Inflammatory macrophage (primary cell): ENCODE results near the gene EPB41.
A peak's percentile ranks its signal among the peaks of the same experiment; 100 is the strongest.
"Not testable (repeated sequence)": the region's sequence is repeated elsewhere in the genome, so short reads cannot be mapped to it uniquely, and the experiment has no call there.

Experiments
- DNase-seq, 2 donors: peaks; one replicate each; pipeline ENCODE4 v3.0.0-alpha.2; 2020 to 2022

The EPB41 gene

DNA sequence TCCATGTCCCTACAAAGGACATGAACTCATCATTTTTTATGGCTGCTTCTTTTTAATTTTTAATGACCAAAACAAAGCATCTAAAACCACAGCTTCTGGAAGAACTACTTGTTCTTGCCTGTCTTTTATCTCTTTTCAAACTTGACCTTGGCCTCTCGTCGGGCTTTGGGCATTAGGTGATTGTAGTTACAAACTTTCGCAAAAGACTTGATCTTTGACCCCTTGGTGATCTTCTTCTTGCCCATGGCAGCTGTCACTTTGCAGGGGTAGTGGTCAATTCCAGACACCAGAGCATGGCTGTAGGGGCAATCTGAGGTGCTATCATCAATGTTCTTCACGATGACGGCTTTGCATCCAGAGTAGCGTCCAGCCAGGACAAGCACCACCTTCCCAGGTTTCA, 67.8 kb downstream of the EPB41 start:
- no peak for DNase-seq

DNA sequence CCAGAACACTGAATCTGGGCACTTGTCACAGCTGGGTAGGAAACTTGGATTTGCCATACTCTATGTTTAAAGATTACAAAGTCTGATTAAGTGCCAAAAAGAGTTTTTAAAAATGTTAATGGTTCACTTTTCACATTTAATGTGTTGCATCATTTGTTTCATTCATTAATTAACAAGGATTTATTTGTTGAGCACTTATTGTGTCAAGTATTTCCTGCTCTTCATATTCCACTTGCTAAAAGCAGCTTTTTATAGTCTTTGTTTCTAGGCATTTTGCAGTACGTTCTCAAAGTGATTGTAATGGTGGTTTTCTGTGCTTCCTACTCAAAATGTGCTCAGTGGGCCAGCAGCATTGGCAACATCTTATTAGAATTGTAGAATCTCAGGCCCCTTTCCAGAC, 68.7 kb downstream of the EPB41 start:
- DNase-seq: no peak

DNA sequence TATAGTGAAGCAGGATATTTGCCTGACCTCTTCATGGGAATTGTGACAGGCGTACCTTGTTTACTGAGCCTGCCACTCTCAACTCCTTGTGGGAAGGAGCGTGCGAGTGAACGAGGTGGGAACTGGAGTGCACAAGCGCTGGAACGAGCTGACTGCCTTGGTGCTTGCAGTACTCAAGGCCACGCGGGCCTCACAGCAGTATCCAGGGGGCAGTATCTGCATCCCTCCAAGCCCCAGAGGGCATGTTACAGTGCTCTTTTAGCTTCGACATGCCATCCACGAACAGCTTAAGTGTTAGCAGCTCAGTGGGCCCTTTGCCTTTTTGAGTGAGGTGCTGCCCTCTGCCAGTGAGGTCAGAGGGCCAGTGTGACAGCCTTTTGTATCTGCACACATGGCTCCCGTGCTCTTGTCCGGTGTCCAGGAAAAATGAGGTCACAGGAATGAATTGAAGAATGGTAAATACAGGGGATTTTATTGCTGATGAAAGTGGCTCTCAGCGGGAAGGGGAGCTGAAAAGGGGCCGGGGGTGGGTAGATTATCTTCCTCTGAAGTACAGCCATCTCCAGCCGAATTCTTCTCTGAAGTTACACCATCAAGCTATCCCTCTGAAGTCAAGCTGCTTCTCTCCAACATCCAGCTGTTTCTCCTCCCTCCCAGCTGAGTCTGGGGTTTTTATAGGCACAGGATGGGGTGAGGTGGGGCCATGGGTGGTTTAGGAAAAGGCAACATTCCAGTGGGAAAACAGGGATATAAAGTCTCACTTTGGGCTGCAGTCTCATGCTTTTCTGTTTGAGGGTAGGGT, 69.3 kb downstream of the EPB41 start:
- DNase-seq: no peak

- DNase-seq: no peak
Measured at GRCh38 chr1:28984311-28984684, 69.9 kb downstream of the EPB41 start.

- DNase-seq: no peak
Measured at GRCh38 chr1:28985427-28985826, 71.1 kb downstream of the EPB41 start.

- peak; percentile 15 to 61 for DNase-seq
Measured at GRCh38 chr1:28986306-28986910, 72.0 kb downstream of the EPB41 start.

DNA sequence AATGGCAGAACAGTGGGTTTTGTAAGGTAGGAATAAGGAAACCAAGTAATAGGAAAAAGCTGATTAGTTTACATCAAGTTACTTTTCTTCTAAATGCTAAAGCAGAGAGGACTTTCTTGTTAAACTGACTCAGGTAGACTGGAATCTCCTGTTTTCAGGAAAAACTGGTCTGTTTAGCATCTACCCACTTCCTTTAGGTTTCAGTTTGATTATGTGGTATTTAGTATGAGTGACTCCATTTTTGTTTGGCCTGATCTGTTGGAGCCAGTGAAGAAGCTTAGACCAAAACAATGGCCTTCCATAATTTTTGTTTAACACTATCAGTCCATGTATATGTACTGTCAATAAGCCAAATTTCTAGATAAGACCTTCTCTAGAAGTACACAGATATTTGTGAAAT, 88.4 kb downstream of the EPB41 start:
- DNase-seq: no peak

DNA sequence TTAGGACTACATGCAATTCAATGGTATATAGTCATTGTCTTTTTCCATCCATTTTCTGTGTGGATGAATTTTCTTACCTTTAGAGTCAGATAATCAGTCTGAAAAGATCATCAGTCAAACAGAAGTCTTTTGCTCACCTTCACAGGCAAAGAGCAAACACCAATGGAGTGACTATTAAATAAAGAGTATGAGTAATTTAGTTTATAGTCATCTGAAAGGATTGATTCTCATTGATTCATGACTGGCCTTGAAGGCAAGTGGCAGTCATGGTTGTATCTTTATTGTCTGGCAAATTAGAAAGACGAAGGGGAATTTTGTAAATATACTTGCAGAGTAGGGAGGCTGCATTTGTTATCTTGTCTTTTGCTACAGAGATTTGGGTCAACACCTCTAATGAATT, 89.9 kb downstream of the EPB41 start:
- no peak for DNase-seq

DNA sequence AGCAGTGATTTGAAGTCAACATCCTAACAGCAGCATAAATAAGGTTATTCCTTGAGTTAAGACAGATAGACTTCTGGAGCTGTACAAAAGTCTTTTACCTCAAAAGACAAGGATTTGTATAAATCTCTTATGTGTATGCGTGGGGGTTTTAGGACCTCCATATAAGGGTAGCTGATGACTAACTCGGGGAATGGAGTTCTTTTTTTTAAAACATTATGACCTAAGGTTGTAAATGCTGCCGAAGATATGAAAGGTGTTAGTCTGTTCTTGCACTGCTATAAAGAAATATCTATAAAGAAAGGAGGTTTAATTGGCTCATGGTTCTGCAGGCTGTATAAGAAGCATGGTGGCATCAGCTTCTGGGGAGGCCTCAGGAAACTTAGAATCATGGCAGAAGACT, 90.4 kb downstream of the EPB41 start:
- DNase-seq: no peak

GRCh38 chr1:29011775-29012174, 97.4 kb downstream of the EPB41 start:
- no peak for DNase-seq

DNA sequence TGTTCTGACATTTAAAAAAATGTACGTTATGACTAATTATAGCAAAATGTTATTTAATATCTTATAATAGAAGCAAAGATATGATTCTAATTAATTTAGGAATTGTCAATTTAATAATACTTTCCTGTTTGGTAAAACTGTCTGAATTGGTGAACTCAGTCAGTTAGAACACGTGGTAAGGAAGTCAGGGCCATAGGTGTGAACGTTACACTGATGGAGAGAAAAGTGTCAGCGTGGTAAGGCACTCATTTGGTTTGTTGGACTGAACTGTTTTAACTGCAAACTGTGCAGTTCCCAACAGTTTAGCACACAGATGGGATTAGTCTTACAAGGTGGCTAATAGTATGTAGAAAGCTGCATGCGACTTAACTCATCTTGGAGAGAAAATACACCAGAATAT, 102.9 kb downstream of the EPB41 start:
- no peak for DNase-seq

DNA sequence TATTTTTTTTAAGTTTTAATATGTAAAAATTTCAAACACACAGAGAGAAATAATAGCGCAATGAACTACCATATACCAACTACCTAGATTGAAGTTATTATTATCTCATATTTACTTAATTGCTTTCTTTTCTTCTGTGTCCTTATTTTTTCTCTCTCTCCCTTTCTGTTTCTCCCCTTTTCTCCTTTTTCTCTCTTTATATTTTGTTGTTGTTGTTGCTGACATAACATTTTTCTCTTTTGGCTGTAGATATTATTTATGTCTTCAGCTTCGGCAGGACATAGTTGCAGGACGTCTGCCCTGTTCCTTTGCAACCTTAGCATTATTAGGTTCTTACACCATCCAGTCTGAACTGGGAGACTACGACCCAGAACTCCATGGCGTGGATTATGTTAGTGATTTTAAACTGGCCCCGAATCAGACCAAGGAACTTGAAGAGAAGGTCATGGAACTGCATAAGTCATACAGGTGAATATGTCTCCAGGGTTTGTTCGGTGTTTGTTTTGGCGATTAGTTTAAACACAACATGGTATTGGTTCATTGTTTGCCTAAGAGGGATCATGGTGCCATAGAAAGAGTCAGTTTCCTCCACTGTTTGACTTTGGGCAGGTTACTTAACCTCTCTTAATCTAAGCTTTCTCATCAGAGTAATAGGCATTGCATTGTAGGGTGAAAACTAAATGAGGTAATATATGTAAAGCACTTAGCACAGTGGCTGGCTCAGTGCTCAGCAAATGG, 103.8 kb downstream of the EPB41 start:
- DNase-seq: no peak

DNA sequence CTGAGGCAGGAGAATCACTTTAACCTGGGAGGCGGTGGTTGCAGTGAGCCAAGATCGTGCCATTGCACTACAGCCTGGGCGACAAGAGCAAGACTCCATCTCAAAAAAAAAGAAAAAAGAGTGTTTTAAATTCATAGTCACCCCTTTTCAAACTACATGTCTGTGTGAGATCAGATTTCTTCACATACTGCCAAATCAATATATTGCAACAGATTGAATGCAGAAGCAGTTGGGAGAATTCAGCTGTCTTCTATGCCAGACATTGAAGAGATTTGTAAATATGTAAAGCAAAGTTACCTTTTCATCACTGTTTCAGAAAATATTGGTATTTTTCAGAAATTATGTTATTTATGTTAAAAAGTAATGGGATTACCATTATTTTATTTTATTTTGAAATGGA, 108.3 kb downstream of the EPB41 start:
- DNase-seq: no peak

- no peak for DNase-seq
Measured at GRCh38 chr1:29029667-29030066, 115.3 kb downstream of the EPB41 start.

DNA sequence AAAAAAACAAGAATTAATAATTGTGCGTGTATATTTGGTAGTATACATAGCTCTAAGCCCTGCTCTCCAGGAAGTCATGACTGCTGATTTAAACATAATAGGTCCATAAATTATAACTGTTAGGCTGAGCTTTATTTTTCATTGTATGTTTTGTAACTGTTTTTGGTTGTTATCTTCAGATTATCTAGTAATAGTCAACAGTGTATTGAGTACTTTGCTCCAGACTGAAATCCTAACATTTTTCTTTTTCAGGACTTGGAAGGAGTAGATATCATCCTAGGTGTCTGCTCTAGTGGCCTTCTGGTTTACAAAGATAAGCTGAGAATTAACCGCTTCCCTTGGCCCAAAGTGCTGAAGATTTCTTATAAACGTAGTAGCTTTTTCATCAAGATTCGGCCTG, 118.5 kb downstream of the EPB41 start:
- no peak for DNase-seq

DNA sequence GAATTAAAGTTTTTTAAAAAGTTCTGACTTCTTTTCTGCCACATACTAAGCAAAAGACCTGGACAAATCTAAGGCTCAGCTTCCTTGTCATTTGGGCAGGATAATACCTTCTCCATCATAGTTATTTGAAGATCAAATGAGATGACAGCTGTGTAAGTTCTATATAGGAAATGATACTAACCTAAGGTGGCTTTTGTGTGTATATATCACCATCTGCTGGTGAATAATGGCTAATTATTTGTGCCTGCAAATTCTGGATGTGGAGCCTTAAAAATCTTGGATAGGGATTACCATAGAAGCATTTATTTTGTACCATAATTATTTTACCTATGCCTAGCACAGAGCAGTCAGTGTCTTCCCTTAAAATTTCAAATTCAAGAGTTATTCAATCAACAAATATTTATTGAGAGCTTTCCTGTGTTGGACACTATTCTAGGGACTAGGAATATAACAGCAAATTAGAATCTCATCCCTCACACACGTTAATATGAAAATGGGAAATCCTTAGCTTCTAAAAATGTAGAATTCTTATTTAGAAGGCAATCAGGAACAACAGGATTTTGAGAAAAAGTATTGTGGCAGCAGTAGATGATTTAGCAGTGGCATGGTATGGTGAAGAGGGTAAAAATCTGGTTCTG, 119.6 kb downstream of the EPB41 start:
- DNase-seq: peak; percentile 35 to 56

DNA sequence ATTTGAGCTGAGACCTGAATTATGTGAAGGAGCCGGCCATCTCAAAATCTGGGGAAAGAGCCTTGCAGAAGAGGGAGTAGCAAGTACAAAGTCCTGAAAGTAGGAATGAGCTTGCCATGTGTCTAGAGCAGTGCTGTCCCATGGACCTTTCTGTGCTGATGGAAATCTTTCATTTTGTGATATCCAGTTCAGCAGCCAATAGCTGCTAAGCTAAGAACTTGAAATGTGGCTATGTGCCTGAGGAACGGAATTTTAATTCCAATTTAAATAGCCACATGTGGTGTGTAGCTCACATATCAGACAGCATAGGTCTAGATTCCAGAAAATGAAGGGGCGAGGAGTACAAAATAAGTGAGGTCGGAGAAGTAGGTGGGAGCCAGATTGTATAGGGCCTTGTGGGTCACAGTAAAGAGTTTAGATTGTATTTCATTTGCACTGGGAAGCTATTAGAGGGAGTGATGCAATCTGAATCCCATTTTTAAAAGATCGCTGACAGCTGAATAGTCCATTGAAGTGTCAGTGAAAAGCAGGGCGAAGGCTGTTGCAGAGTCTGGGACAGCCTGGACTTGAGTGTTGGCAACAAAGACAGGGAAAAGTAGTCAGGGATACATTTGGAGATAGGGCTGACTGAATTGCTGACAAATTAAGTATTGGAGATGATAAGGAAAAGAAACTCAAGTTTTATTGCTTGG, 129.1 kb downstream of the EPB41 start:
- DNase-seq: no peak

GRCh38 chr1:29044010-29044409, 129.6 kb downstream of the EPB41 start:
- no peak for DNase-seq

GRCh38 chr1:29045663-29046062, 131.3 kb downstream of the EPB41 start:
- not testable (repeated sequence) for DNase-seq

DNA sequence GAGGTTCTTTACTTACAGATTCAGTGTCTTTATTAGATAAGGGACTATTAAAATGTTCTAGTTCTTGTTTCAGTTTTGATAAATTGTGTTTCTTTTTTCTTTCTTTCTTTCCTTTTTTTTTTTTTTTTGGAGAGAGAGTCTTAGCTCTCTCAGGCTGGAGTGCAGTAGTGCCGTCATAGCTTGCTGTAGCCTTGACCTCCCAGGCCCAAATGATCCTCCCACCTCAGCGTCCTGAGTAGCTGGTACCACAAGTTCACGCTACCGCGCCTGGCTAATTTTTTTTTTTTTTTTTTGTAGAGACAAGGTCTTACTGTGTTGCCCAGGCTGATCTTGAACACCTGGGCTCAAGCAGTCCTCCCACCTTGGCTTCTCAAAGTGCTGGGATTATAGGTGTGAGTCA, 132.8 kb downstream of the EPB41 start:
- no peak for DNase-seq

DNA sequence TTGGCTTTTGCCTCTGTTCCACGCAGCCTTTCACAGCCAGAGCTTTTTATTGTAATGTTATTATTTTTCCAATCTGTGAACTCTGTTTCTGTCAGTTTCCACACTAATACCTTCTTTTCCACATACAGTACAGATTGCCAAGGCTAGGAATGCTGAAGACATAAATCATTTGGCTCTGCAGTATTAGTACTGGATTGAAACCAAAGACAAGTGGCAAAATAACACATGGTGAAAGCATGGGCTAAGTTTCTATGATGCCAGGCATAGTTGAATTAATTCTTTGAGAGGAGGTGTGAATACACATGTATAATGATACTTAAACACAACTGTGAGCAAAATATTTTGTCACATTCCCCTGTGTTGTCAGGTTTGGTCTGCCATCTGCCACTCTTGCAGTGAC, 135.8 kb downstream of the EPB41 start:
- DNase-seq: no peak

DNA sequence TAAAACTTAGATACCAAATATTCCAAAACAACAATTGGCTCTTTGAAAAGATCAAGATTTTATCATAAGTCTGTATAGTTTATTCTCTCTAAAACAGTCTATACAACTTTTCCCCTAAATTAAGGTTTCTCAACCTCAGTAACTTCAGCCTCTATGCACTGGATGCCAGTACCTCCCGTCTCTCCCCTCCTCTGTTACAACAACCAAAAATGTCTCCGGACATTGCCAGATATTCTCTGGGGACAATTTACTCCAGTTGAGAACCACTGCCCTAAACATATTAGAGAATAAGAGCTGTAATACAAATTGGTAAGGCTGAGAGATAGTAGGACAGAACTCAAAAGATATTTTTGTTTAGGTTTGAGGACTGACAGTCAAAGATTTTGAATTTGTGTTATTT, 137.7 kb downstream of the EPB41 start:
- DNase-seq: no peak

- no peak for DNase-seq
Measured at GRCh38 chr1:29052941-29053340, 138.6 kb downstream of the EPB41 start.
